Mucosa of rectum (tissue), 2 donors: ENCODE results near the gene FMN2.

ENCODE experiments used
- H3K27ac ChIP-seq, 2 donors: one replicate each; pipeline ENCODE4 v1.7.0; 2013; ENCODE audit warnings: inconsistent platforms in 2 of 2, low read depth in 2 of 2, low read length in 2 of 2
- H3K27me3 ChIP-seq, 2 donors: one replicate each; pipeline ENCODE4 v1.7.0; 2013; ENCODE audit warnings: low read length in 2 of 2; ENCODE audit not compliant: control insufficient read depth in 2 of 2, insufficient read depth in 2 of 2
- H3K36me3 ChIP-seq, 2 donors: one replicate each; pipeline ENCODE4 v1.7.0; 2013; ENCODE audit warnings: low read length in 2 of 2; ENCODE audit not compliant: control insufficient read depth in 2 of 2, insufficient read depth in 2 of 2
- H3K4me1 ChIP-seq, 2 donors: one replicate each; pipeline ENCODE4 v1.7.0; 2013; ENCODE audit warnings: low read length in 2 of 2, mild to moderate bottlenecking in 1 of 2; ENCODE audit not compliant: control insufficient read depth in 2 of 2, insufficient read depth in 2 of 2
- H3K4me3 ChIP-seq, 2 donors: one replicate each; pipeline ENCODE4 v1.7.0; 2013; ENCODE audit warnings: low read length in 2 of 2
- H3K9ac ChIP-seq, 2 donors: one replicate each; pipeline ENCODE4 v1.7.0; 2013; ENCODE audit warnings: low read length in 2 of 2, low read depth in 1 of 2, mild to moderate bottlenecking in 1 of 2
- H3K9me3 ChIP-seq, 2 donors: one replicate each; pipeline ENCODE4 v1.7.0; 2013; ENCODE audit warnings: low read length in 2 of 2; ENCODE audit not compliant: control insufficient read depth in 2 of 2
- donor health status: healthy.
- donor health status: Normal muscosa, but diverticular disease.

Gene FMN2

GRCh38 chr1:240486611-240487010, 394.9 kb downstream of the FMN2 start:
- Histone ChIP-seq H3K9me3 (no peaks in the 10 kb centered on the region), H3K4me3 (no peak overlapping the region), H3K36me3 (no peaks in the 10 kb centered on the region), H3K27ac (no peak overlapping the region), H3K4me1 (no peaks in the 10 kb centered on the region), H3K9ac (no peak overlapping the region), H3K27me3 (no peaks in the 10 kb centered on the region)

GRCh38 chr1:240487493-240487892, 395.8 kb downstream of the FMN2 start:
- no peak overlapping the region for H3K27ac ChIP-seq
- H3K9me3 ChIP-seq = no peaks in the 10 kb centered on the region
- H3K4me3 ChIP-seq = no peak overlapping the region
- H3K27me3 ChIP-seq = no peaks in the 10 kb centered on the region
- H3K9ac ChIP-seq = no peak overlapping the region
- no peaks in the 10 kb centered on the region for H3K36me3 ChIP-seq
- H3K4me1 ChIP-seq = no peaks in the 10 kb centered on the region

- Histone ChIP-seq H3K4me1 (no peaks in the 10 kb centered on the region), H3K9ac (no peak overlapping the region), H3K4me3 (no peak overlapping the region), H3K27ac (no peak overlapping the region), H3K27me3 (no peaks in the 10 kb centered on the region), H3K9me3 (no peaks in the 10 kb centered on the region), H3K36me3 (no peaks in the 10 kb centered on the region)
Measured at GRCh38 chr1:240491156-240491555, 399.5 kb downstream of the FMN2 start.

GRCh38 chr1:240491796-240492195, 400.1 kb downstream of the FMN2 start:
- Histone ChIP-seq H3K27ac (no peak overlapping the region), H3K4me3 (no peak overlapping the region), H3K9ac (no peak overlapping the region), H3K36me3 (no peaks in the 10 kb centered on the region), H3K27me3 (no peaks in the 10 kb centered on the region), H3K9me3 (no peaks in the 10 kb centered on the region), H3K4me1 (no peaks in the 10 kb centered on the region)

GRCh38 chr1:240492832-240493440, 401.3 kb downstream of the FMN2 start:
- Histone ChIP-seq H3K27me3 (no peaks in the 10 kb centered on the region), H3K4me3 (peak overlapping the region in 1 of 2 donors; percentile 20), H3K27ac (no peak overlapping the region), H3K36me3 (no peaks in the 10 kb centered on the region), H3K9me3 (no peaks in the 10 kb centered on the region), H3K9ac (no peak overlapping the region), H3K4me1 (no peaks in the 10 kb centered on the region)

- H3K4me1 ChIP-seq = no peaks in the 10 kb centered on the region
- no peak overlapping the region for H3K9ac ChIP-seq
- H3K4me3 ChIP-seq = no peak overlapping the region
- H3K27ac ChIP-seq = no peak overlapping the region
- no peaks in the 10 kb centered on the region for H3K36me3 ChIP-seq
- H3K9me3 ChIP-seq = no peaks in the 10 kb centered on the region
- H3K27me3 ChIP-seq = no peaks in the 10 kb centered on the region
Measured at GRCh38 chr1:240495601-240496000, 403.9 kb downstream of the FMN2 start.

GRCh38 chr1:240496356-240496755, 404.7 kb downstream of the FMN2 start:
- Histone ChIP-seq H3K4me1 (no peaks in the 10 kb centered on the region), H3K9me3 (no peaks in the 10 kb centered on the region), H3K27me3 (no peaks in the 10 kb centered on the region), H3K27ac (no peak overlapping the region), H3K9ac (no peak overlapping the region), H3K4me3 (no peak overlapping the region), H3K36me3 (no peaks in the 10 kb centered on the region)

- no peak overlapping the region for H3K27ac ChIP-seq
- H3K4me3 ChIP-seq = no peak overlapping the region
- no peaks in the 10 kb centered on the region for H3K27me3 ChIP-seq
- no peaks in the 10 kb centered on the region for H3K9me3 ChIP-seq
- H3K9ac ChIP-seq = no peak overlapping the region
- H3K4me1 ChIP-seq = no peaks in the 10 kb centered on the region
- no peaks in the 10 kb centered on the region for H3K36me3 ChIP-seq
Measured at GRCh38 chr1:240496941-240497340, 405.3 kb downstream of the FMN2 start.

GRCh38 chr1:240497908-240498307, 406.2 kb downstream of the FMN2 start:
- Histone ChIP-seq H3K4me1 (no peaks in the 10 kb centered on the region), H3K4me3 (no peak overlapping the region), H3K27ac (no peak overlapping the region), H3K27me3 (no peaks in the 10 kb centered on the region), H3K36me3 (no peaks in the 10 kb centered on the region), H3K9me3 (no peaks in the 10 kb centered on the region), H3K9ac (no peak overlapping the region)

GRCh38 chr1:240498335-240498734, 406.7 kb downstream of the FMN2 start:
- Histone ChIP-seq H3K27me3 (no peaks in the 10 kb centered on the region), H3K9me3 (no peaks in the 10 kb centered on the region), H3K36me3 (no peaks in the 10 kb centered on the region), H3K4me3 (no peak overlapping the region), H3K27ac (no peak overlapping the region), H3K4me1 (no peaks in the 10 kb centered on the region), H3K9ac (no peak overlapping the region)

GRCh38 chr1:240499012-240499411, 407.3 kb downstream of the FMN2 start:
- Histone ChIP-seq H3K27me3 (no peaks in the 10 kb centered on the region), H3K27ac (no peak overlapping the region), H3K36me3 (no peaks in the 10 kb centered on the region), H3K4me1 (no peaks in the 10 kb centered on the region), H3K4me3 (no peak overlapping the region), H3K9ac (no peak overlapping the region), H3K9me3 (no peaks in the 10 kb centered on the region)
